Esophagus squamous epithelium (tissue), 5 donors: ENCODE results near the gene HTR3E. TPM values are rescaled to one million over a fixed set of nuclear protein-coding genes. Genes with fewer than 3 reads are reported as not detected.
"Not testable (repeated sequence)": the region's sequence is repeated elsewhere in the genome, so short reads cannot be mapped to it uniquely, and the experiment has no call there.

ENCODE experiments used
- DNase-seq: peaks from one replicate; lab custom pipeline; 2025; lab: John Stamatoyannopoulos, UW
- H3K27ac ChIP-seq, 4 donors: fragments of 200-600 bp; sonication (generic); one replicate each; pipeline ENCODE4 v1.5.1; 2016 to 2019; ENCODE audit warnings: mild to moderate bottlenecking in 1 of 4
- H3K27me3 ChIP-seq, 4 donors: fragments of 200-600 bp; sonication (generic); 1 replicate in 3 of 4; 2 replicates in 1 of 4; pipeline versions ENCODE4 v1.5.1 to v1.6.0; 2017 to 2021; ENCODE audit warnings: antibody characterized with exemption in 1 of 4
- H3K36me3 ChIP-seq, 3 donors: fragments of 200-600 bp; sonication (generic); one replicate each; pipeline ENCODE4 v1.5.1; 2016 to 2019
- H3K4me1 ChIP-seq, 3 donors: fragments of 200-600 bp; sonication (generic); one replicate each; pipeline ENCODE4 v1.5.1; 2017 to 2019
- H3K4me3 ChIP-seq, 4 donors: fragments of 200-600 bp; sonication (generic); 1 replicate in 3 of 4; 2 replicates in 1 of 4; pipeline ENCODE4 v1.5.1; 2016 to 2019; ENCODE audit warnings: mild to moderate bottlenecking in 2 of 4, moderate library complexity in 1 of 4
- H3K9me3 ChIP-seq, 3 donors: fragments of 200-600 bp; sonication (generic); one replicate each; pipeline ENCODE4 v1.5.1; 2016 to 2019
- POLR2A ChIP-seq, 4 donors: fragments of 450-650 bp; IDR thresholded peaks; one replicate each; pipeline ENCODE4 v1.6.1; 2017; ENCODE audit warnings: antibody characterized with exemption in 4 of 4, mild to moderate bottlenecking in 4 of 4, moderate library complexity in 3 of 4
- whole genome bisulfite sequencing, 2 donors: methylation state at CpG; one replicate each; pipeline ENCODE4 v1.1.5; 2018; 5-methylcytosine and 5-hydroxymethylcytosine counted together
- intact Hi-C: fragments of 100-400 bp; cut with DNase I; formaldehyde crosslinking; loops from one replicate; pipeline ENCODE4 v1.15.0; 2022
- total RNA-seq, 4 donors: library from RNA; depleted of rRNA; stranded (reverse); fragments of >200 nt; gene quantifications; one replicate each; pipeline ENCODE4 v1.1.0, GENCODE V29; 2016
- TF ChIP-seq, protein P1 (sequence below), 6 experiments: fragments of 450-650 bp in 4 of 6; fragments of 200-600 bp in 2 of 6; sonication (generic) in 2 of 6; IDR thresholded peaks; one replicate each; pipeline ENCODE4 v1.5.1; 2016 to 2019; ENCODE audit warnings: antibody characterized with exemption in 6 of 6, mild to moderate bottlenecking in 4 of 6, moderate library complexity in 4 of 6
- donor health status: DM: yes; HTN: yes; CAD: no.

Gene HTR3E
- total RNA-seq, 4 donors from 2014 or later, result not detected

DNA sequence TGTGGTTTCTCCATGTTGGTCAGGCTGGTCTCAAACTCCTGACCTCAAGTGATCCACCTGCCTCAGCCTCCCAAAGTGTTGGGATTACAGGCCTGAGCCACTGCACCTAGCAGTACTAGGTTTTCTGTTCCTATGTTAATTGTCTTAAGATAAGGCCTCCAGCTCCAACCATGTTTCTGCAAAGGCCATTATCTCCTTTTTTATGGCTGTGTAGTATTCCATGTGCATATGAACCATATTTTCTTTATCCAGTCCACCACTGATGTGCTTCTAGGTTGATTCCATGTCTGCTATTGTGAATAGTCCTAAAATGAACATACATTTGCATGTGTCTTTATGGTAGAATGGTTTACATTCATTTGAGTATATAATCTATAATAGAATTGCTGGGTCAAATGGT is 34.2 kb upstream of the HTR3E start:
- Histone ChIP-seq H3K27me3 (peaks cover 0 to 21% (median 0%) of the 10 kb centered on the region in 4 donors), H3K4me1 (no peaks in the 10 kb centered on the region), H3K9me3 (no peaks in the 10 kb centered on the region), H3K4me3 (no peak overlapping the region), H3K36me3 (no peaks in the 10 kb centered on the region), H3K27ac (no peak overlapping the region)
- intact Hi-C loops, result no loop called here
- DNase-seq, result no peak
- TF ChIP-seq, protein P1, sequence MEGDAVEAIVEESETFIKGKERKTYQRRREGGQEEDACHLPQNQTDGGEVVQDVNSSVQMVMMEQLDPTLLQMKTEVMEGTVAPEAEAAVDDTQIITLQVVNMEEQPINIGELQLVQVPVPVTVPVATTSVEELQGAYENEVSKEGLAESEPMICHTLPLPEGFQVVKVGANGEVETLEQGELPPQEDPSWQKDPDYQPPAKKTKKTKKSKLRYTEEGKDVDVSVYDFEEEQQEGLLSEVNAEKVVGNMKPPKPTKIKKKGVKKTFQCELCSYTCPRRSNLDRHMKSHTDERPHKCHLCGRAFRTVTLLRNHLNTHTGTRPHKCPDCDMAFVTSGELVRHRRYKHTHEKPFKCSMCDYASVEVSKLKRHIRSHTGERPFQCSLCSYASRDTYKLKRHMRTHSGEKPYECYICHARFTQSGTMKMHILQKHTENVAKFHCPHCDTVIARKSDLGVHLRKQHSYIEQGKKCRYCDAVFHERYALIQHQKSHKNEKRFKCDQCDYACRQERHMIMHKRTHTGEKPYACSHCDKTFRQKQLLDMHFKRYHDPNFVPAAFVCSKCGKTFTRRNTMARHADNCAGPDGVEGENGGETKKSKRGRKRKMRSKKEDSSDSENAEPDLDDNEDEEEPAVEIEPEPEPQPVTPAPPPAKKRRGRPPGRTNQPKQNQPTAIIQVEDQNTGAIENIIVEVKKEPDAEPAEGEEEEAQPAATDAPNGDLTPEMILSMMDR (IDR thresholded peaks at IDR 0.05), result no peak
- TF ChIP-seq POLR2A (IDR thresholded peaks at IDR 0.05), result no peak

DNA sequence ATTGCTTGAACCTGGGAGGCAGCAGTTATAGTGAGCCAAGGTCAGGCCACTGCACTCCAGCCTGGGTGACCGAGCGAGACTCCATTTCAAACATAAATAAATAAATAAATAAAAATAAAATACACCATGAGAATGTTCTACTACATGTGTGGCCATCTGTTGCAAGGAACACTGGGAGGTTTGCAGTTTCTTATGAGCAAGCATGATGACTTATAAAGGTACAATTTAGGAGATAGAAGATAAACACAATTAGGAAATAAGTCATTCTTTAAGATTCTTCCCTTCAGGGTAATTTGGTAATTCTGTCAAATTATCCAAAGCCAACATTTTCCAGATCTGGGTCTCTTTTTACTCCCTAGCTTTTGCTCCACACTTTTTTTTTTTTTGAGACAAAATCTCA is 30.7 kb upstream of the HTR3E start:
- Histone ChIP-seq H3K36me3 (no peaks in the 10 kb centered on the region), H3K9me3 (no peaks in the 10 kb centered on the region), H3K4me3 (no peak overlapping the region), H3K27me3 (peaks cover 0 to 13% (median 0%) of the 10 kb centered on the region in 4 donors), H3K4me1 (no peaks in the 10 kb centered on the region), H3K27ac (no peak overlapping the region)
- no peak for DNase-seq
- TF ChIP-seq, protein P1 (IDR thresholded peaks at IDR 0.05), result no peak
- TF ChIP-seq POLR2A (IDR thresholded peaks at IDR 0.05), result no peak
- WGBS, 2 donors, result 85 to 96% methylated on average over 2 of the region's 2 CpGs
- intact Hi-C loops, result no loop called here

DNA sequence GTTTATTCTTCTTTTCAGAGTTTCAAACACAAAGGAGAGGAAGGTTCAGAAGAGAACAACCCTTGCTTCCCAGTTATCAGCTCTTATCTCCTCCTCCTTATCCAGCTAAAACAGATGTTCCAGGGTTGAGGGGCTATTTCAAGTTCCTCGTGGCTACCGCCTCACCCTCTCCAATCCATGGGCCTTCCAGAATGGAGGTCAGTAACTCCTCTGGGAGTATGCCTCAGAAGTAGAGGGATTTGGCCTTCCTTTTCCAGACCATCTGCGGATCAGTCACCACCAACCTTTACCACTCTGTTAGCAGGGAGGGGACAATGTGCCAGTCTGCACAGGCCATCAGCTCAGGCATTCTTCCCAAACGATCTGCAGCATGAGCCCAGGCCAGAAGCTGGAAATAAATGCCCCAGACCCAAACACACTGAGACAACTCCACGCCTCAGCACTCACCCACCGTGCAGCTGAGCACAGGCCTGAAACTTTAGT is 29.2 kb upstream of the HTR3E start:
- intact Hi-C loops, result no loop called here
- Histone ChIP-seq H3K4me1 (no peaks in the 10 kb centered on the region), H3K36me3 (no peaks in the 10 kb centered on the region), H3K4me3 (no peak overlapping the region), H3K9me3 (no peaks in the 10 kb centered on the region), H3K27me3 (peaks cover 0 to 13% (median 0%) of the 10 kb centered on the region in 4 donors), H3K27ac (no peak overlapping the region)
- WGBS, 2 donors, result 60 to 80% methylated on average over 5 to 6 of the region's 6 CpGs
- no peak for DNase-seq
- no peak for TF ChIP-seq POLR2A (IDR thresholded peaks at IDR 0.05)
- TF ChIP-seq, protein P1 (IDR thresholded peaks at IDR 0.05), result no peak

DNA sequence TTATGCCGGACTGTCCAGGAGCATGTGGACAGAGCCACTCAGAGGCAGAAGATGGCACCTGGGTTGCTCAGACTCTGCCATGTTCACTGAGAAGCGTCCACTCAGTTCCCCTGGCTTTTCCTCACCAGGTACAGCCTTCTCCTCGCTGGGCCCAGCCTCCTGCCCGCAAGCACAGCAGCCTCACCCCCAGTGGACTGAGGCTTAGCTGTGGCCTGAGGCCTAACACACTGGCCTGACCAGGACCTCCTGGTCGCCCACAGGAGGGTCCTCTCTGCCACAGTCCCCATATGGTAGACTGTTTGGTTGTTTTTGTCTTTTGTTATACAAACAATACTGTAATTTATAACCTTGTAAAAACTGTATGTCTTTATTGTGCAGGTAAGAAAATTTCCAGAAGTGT is 28.5 kb upstream of the HTR3E start:
- WGBS, 2 donors, result 74 to 82% methylated on average over 3 to 5 of the region's 5 CpGs

DNA sequence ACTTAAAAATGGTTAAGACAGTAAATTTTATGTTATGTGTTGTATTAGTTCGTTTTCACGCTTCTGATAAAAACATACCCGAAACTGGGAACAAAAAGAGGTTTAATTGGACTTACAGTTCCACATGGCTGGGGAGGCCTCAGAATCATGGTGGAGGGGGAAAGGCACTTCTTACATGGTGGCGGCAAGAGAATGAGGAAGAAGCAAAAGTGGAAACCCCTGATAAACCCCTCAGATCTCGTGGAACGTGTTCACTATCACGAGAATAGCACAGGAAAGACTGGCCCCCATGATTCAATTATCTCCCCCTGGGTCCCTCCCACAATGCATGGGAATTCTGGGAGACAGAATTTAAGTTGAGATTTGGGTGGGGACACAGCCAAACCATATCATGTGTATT is 25.7 kb upstream of the HTR3E start:
- H3K27me3 ChIP-seq, DNase-seq, H3K4me1 ChIP-seq, H3K36me3 ChIP-seq, intact Hi-C loops, H3K27ac ChIP-seq, H3K9me3 ChIP-seq, H3K4me3 ChIP-seq: not testable (repeated sequence)
- 91 to 95% methylated on average over 7 of the region's 7 CpGs for WGBS, 2 donors

More for the DNA sequence above, 28.5 kb upstream of the HTR3E start:
- H3K9me3 ChIP-seq, result no peaks in the 10 kb centered on the region
- intact Hi-C loops, result no loop called here
- H3K27ac ChIP-seq, result no peak overlapping the region
- no peaks in the 10 kb centered on the region for H3K36me3 ChIP-seq
- no peak for DNase-seq
- no peaks in the 10 kb centered on the region for H3K4me1 ChIP-seq
- peaks cover 0 to 13% (median 0%) of the 10 kb centered on the region in 4 donors for H3K27me3 ChIP-seq
- TF ChIP-seq, protein P1 (IDR thresholded peaks at IDR 0.05), result no peak
- no peak for TF ChIP-seq POLR2A (IDR thresholded peaks at IDR 0.05)
- no peak overlapping the region for H3K4me3 ChIP-seq

DNA sequence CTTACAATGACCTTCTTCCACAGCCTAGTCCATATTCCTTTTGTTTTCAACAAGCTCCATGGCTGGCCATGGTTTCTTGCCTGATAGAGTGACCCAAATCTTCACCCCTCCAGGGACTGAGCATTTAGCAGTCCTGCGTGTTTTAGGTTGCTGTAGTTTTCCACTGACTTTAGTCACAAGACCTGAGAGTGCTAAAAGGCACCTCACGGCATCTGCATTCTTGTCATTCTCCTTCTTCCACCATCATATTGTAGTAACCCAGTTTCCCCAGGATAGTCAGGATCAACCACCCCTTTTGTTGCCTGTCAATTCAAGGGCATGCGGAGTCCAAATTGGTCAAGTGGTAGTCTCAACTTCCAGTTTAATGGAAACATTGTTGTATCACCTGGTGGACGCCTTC is 23.2 kb upstream of the HTR3E start:
- Histone ChIP-seq H3K4me1 (no peaks in the 10 kb centered on the region), H3K27me3 (peaks cover 0 to 9% (median 0%) of the 10 kb centered on the region in 4 donors), H3K36me3 (no peaks in the 10 kb centered on the region), H3K27ac (no peak overlapping the region), H3K4me3 (no peak overlapping the region), H3K9me3 (no peaks in the 10 kb centered on the region)
- TF ChIP-seq, protein P1 (IDR thresholded peaks at IDR 0.05), result no peak
- TF ChIP-seq POLR2A (IDR thresholded peaks at IDR 0.05), result no peak
- 88 to 91% methylated on average over 4 of the region's 4 CpGs for WGBS, 2 donors
- intact Hi-C loops, result no loop called here
- no peak for DNase-seq
